GM12878 (cell line): ENCODE results near the gene HIC1. TPM values are rescaled to one million over a fixed set of nuclear protein-coding genes. Genes with fewer than 3 reads are reported as not detected.
A peak's percentile ranks its signal among the peaks of the same experiment; 100 is the strongest.

Experiments used
- ATAC-seq: fragments of 200-7000 bp; cut with Tn5 transposase; 3 replicates; pipeline ENCODE4 v1.9.1; 2020; ENCODE audit warnings: mild to moderate bottlenecking, moderate library complexity
- BruUV-seq: library from RNA; stranded (reverse); fragments of 400-500 nt; replicated peaks from 2 replicates; lab custom pipeline; 2021; lab: Mats Ljungman, UMichigan
- CTCF ChIA-PET: fragments of 300-600 bp; sonication (Branson Sonifier 250); formaldehyde crosslinking; extraction: SDS; loops from one replicate; lab custom pipeline; 2021; ENCODE audit warnings: inconsistent platforms; lab: Yijun Ruan, JAX
- POLR2A ChIA-PET: fragments of 350-600 bp; formaldehyde crosslinking; extraction: SDS; loops from one replicate; lab custom pipeline; 2021; ENCODE audit warnings: inconsistent platforms; lab: Charles Lee
- RAD21 ChIA-PET: fragments of 300-600 bp; sonication (Branson Sonifier 250); formaldehyde crosslinking; loops from one replicate; lab custom pipeline; 2023; ENCODE audit warnings: antibody characterized with exemption; ENCODE audit not compliant: unreplicated experiment; lab: Charles Lee
- SMC1A ChIA-PET: fragments of 300-600 bp; sonication (Branson Sonifier 250); formaldehyde crosslinking; loops from one replicate; lab custom pipeline; 2023; ENCODE audit not compliant: unreplicated experiment, uncharacterized antibody; lab: Charles Lee
- DNase-seq: peaks from one replicate; pipeline ENCODE4 v3.0.0-alpha.2; 2011; ENCODE audit warnings: low read depth, low spot score
- FAIRE-seq: peaks from 3 replicates; lab custom pipeline; 2011; peaks lifted over from hg19 to GRCh38; lab: Jason Lieb, UNC
- H2AFZ ChIP-seq: 2 replicates; pipeline ENCODE4 v1.6.0; 2011; ENCODE audit warnings: low read depth, low read length, control low read depth; ENCODE audit not compliant: control insufficient read depth
- H3K27ac ChIP-seq: 2 replicates; pipeline ENCODE4 v1.5.1; 2011; ENCODE audit warnings: control low read depth; ENCODE audit not compliant: control insufficient read depth, insufficient read depth
- H3K27me3 ChIP-seq, 2 experiments: replicated peaks in 1 of 2; 2 replicates each; pipeline versions ENCODE4 v1.6.0 to v1.6.1; 2011; ENCODE audit warnings: low read length in 1 of 2; ENCODE audit not compliant: control insufficient read depth in 2 of 2, insufficient read depth in 2 of 2
- H3K36me3 ChIP-seq, 2 experiments: 2 replicates each; pipeline ENCODE4 v1.5.1; 2011; ENCODE audit warnings: low read length in 1 of 2; ENCODE audit not compliant: control insufficient read depth in 2 of 2, insufficient read depth in 2 of 2
- H3K4me1 ChIP-seq: 2 replicates; pipeline ENCODE4 v1.6.1; 2011; ENCODE audit warnings: mild to moderate bottlenecking, low read length, moderate library complexity, mixed read lengths; ENCODE audit not compliant: control insufficient read depth, insufficient read depth
- H3K4me2 ChIP-seq: 2 replicates; pipeline ENCODE4 v1.6.0; 2011; ENCODE audit warnings: control low read depth; ENCODE audit not compliant: control insufficient read depth, insufficient read depth
- H3K4me3 ChIP-seq: fragments of 200-600 bp; sonication (generic); 2 replicates; pipeline ENCODE4 v1.5.1; 2016
- H3K79me2 ChIP-seq: 2 replicates; pipeline ENCODE4 v1.6.0; 2011; ENCODE audit warnings: low read length; ENCODE audit not compliant: control insufficient read depth, insufficient read depth
- H3K9ac ChIP-seq: 2 replicates; pipeline ENCODE4 v1.8.0; 2011; ENCODE audit warnings: low read length, control low read depth, mixed read lengths; ENCODE audit not compliant: control insufficient read depth, insufficient read depth
- H3K9me3 ChIP-seq: replicated peaks from 3 replicates; pipeline ENCODE4 v1.5.1; 2011; ENCODE audit warnings: mild to moderate bottlenecking, low read length; ENCODE audit not compliant: control insufficient read depth, insufficient read depth
- H4K20me1 ChIP-seq: 2 replicates; pipeline ENCODE4 v1.6.0; 2011; ENCODE audit not compliant: control insufficient read depth, insufficient read depth
- BCLAF1 ChIP-seq: fragments of 450-650 bp; IDR thresholded peaks from 2 replicates; pipeline ENCODE4 v1.6.1; 2017; ENCODE audit warnings: antibody characterized with exemption, mild to moderate bottlenecking, moderate library complexity
- CTCF ChIP-seq, 3 experiments: IDR thresholded peaks in 2 of 3; conservative IDR thresholded peaks in 1 of 3; 2 replicates each; pipeline ENCODE4 v1.5.1; 2011; ENCODE audit warnings: low read depth in 3 of 3, low read length in 3 of 3, mild to moderate bottlenecking in 3 of 3, control low read depth in 2 of 3, moderate library complexity in 2 of 3, inconsistent platforms in 1 of 3, mixed read lengths in 1 of 3; ENCODE audit not compliant: control insufficient read depth in 2 of 3, insufficient read depth in 1 of 3; ENCODE audit errors: extremely low read depth in 1 of 3
- DPF2 ChIP-seq: fragments of 450-650 bp; IDR thresholded peaks from 2 replicates; pipeline ENCODE4 v1.6.1; 2017; ENCODE audit warnings: mild to moderate bottlenecking
- MLLT1 ChIP-seq: fragments of 450-650 bp; IDR thresholded peaks from 2 replicates; pipeline ENCODE4 v1.6.1; 2016; ENCODE audit warnings: mild to moderate bottlenecking
- POLR2A ChIP-seq: IDR thresholded peaks from 2 replicates; pipeline ENCODE4 v1.6.1; 2011; ENCODE audit warnings: low read depth, mild to moderate bottlenecking, low read length
- POLR2AphosphoS5 ChIP-seq: IDR thresholded peaks from 2 replicates; pipeline ENCODE4 v1.6.1; 2011; ENCODE audit warnings: mild to moderate bottlenecking, low read length, inconsistent platforms
- SIN3A ChIP-seq: IDR thresholded peaks from 2 replicates; pipeline ENCODE4 v1.6.1; 2012; ENCODE audit warnings: low read depth, low read length, improper control_type of control experiment
- SPI1 ChIP-seq: IDR thresholded peaks from 2 replicates; pipeline ENCODE4 v1.6.1; 2011; ENCODE audit warnings: low read depth, mild to moderate bottlenecking, low read length, moderate library complexity, borderline replicate concordance; ENCODE audit not compliant: insufficient read depth
- ZNF592 ChIP-seq: fragments of 450-650 bp; IDR thresholded peaks from 2 replicates; pipeline ENCODE4 v1.6.1; 2017; ENCODE audit warnings: mild to moderate bottlenecking, moderate library complexity
- WGBS: methylation state at CpG from one replicate; pipeline ENCODE4 v1.1.6; 2016; ENCODE audit warnings: low lambda C conversion rate; ENCODE audit not compliant: insufficient replicate concordance, insufficient coverage; ENCODE audit errors: missing lambda C conversion rate; 5-methylcytosine and 5-hydroxymethylcytosine counted together
- in situ Hi-C: fragments of 300-500 bp; cut with MboI; formaldehyde crosslinking; loops from 9 replicates; pipeline ENCODE4 v1.14.3; 2018; ENCODE audit warnings: mixed read lengths
- intact Hi-C: fragments of 100-400 bp; cut with micrococcal nuclease; formaldehyde crosslinking; loops from one replicate; pipeline ENCODE4 v1.14.2; 2022; ENCODE audit not compliant: unreplicated experiment
- polyA plus RNA-seq, 11 experiments: library from polyadenylated mRNA; depleted of rRNA in 4 of 11; unstranded in 6 of 11; stranded (reverse) in 5 of 11; fragments of >200 nt; fragmentation: Nextera tagmentation in 4 of 11; fragmentation: Illumina TruSeq in 1 of 11; extraction: Ambion mirVana in 4 of 11; extraction: Trizol in 1 of 11; gene quantifications; 1 replicate in 1 of 11; 2 replicates in 10 of 11; pipeline versions ENCODE4 v1.2.1 to v1.2.3, GENCODE V29; 2011 to 2016; ENCODE audit warnings: inconsistent platforms in 2 of 11, missing spikeins in 2 of 11, low read depth in 1 of 11
- total RNA-seq, 4 experiments: library from RNA; depleted of rRNA in 3 of 4; stranded (reverse); fragments of >200 nt in 3 of 4; fragmentation: Illumina TruSeq in 1 of 4; extraction: Trizol in 1 of 4; gene quantifications; 2 replicates each; pipeline versions ENCODE4 v1.2.1 to v1.2.3, GENCODE V29; 2013 to 2021

HIC1 gene
- total and polyA plus RNA-seq, 10 of the 15 experiments (the other 5 are each of a cell fraction or from before 2014, with no cell fraction given): 0.11 to 61.1 (median 4.9) TPM

- POLR2A ChIA-PET: interaction anchor here (0.6 to 6.7 kb wide), 20 partner anchors 9 to 340 kb away, joined by 3 to 61 read pairs (median 4); no protein-coding TSS in a partner anchor
- Histone ChIP-seq H3K4me2 (peak overlapping the region; percentile 81), H3K4me1 (peaks cover 26% of the 10 kb centered on the region), H4K20me1 (no peaks in the 10 kb centered on the region), H3K27me3 (peaks cover under 1 to 2% of the 10 kb centered on the region in 2 experiments; a peak in 2 of 4 replicates), H3K27ac (peak overlapping the region; percentile 84), H2AFZ (0 out of 2 replicates have a peak overlapping the region, but pooled peaks have one; percentile 17), H3K79me2 (peaks cover 59% of the 10 kb centered on the region), H3K9ac (peak overlapping the region; percentile 89), H3K4me3 (peak overlapping the region; percentile 95), H3K9me3 (no peaks in the 10 kb centered on the region; the same call in 2 of the 3 replicates), H3K36me3 (peaks cover 4 to 22% of the 10 kb centered on the region in 2 experiments)
- TSS peak; percentile 61 for BruUV-seq
- RAD21 ChIA-PET: interaction anchor here (0.8 to 8.4 kb wide), 25 partner anchors 14 to 340 kb away, joined by 3 to 271 read pairs (median 10); partner anchors contain the start of gene TSR1
- CTCF ChIA-PET: interaction anchor here (0.6 to 8.4 kb wide), 25 partner anchors 13 to 335 kb away, joined by 3 to 265 read pairs (median 6); partner anchors contain the start of genes SMG6 and SRR
- peak; percentile 9 for ATAC-seq
- DNase-seq: no peak
- SMC1A ChIA-PET: interaction anchor here (0.8 to 8.6 kb wide), 16 partner anchors 13 to 229 kb away, joined by 3 to 141 read pairs (median 5); no protein-coding TSS in a partner anchor
- in situ Hi-C loops (no loop called here), intact Hi-C loops (loop anchor here (5.0 kb wide), 1 partner anchor 36 kb away; no protein-coding TSS in a partner anchor)
- under 1% methylated on average over 83 of the region's 85 CpGs for WGBS
- no peak for FAIRE-seq
- TF ChIP-seq CTCF (IDR thresholded peaks at IDR 0.05 in 2 of 3, conservative IDR thresholded peaks at IDR 0.05 in 1 of 3; ENCODE audit: control insufficient read depth in 2 of 3, extremely low read depth in 1 of 3, insufficient read depth in 1 of 3, low read depth in 3 of 3, low read length in 3 of 3) (peak in 2 of 3 experiments; percentile 25 to 29; a peak in 4 of 6 replicates), BCLAF1 (0 out of 2 replicates have a peak, but pooled peaks have one; percentile 3), SPI1 (peak; percentile 38; the same call in 1 of the 2 replicates), POLR2AphosphoS5 (peak; percentile 66), DPF2 (peak; percentile 55; the same call in 1 of the 2 replicates), ZNF592 (peak; percentile 70), MLLT1 (peak; percentile 72), POLR2A (peak; percentile 84), SIN3A (peak; percentile 27; the same call in 1 of the 2 replicates)
These were observed 1.6 kb downstream of the HIC1 start for GRCh38 chr17:2056206-2057174.
